Measurements from ENCODE around the gene FPR3. TPM values are rescaled to one million over a fixed set of nuclear protein-coding genes. Genes with fewer than 3 reads are reported as not detected.

Gene FPR3
- total and polyA plus RNA-seq, 9 of the 15 experiments (the other 6 are each of a cell fraction or from before 2014, with no cell fraction given), result 0.08 to 0.51 (median 0.22) TPM; not detected in 1

DNA sequence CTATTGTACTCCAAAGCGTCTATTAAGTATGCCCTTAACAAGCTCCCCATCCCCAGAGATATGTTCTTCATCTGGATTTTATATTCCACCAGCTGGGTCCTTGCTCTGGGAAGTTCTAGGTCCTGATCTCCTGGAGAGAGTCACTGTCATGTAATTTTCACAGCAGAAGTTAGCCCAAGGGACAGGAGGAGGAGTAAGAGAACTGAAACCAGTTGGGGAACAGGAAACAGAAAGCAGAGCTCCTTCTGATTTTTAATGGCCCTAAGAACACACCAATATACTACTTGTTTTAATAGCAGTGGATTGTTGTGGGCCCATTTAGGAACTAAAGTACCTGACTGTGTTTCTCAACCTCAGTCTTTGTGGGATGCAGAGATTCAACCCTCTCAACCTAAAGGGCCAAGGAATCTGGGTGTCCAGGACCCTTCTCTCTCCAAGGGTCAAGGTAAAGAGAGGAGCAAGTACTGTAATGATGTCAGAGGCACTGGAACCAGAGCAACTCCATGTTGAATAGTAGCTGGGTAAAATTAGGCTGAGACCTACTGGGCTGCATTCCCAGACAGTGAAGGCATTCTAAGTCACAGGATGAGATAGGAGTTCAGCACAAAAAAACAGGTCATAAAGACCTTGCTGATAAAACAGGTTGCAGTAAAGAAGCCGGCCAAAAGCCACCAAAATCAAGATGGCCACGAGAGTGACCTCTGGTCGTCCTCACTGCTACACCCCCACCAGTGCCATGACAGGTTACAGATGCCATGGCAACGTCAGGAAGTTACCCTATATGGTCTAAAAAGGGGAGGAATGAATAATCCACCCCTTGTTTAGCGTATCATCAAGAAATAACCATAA is 8.1 kb upstream of the FPR3 start (continued):
- TF ChIP-seq GTF2E2 (tag; IDR thresholded peaks at IDR 0.05) (peak; percentile 84; the same call in 1 of the 2 replicates), ZNF408 (CRISPR knock-in tag; IDR thresholded peaks at IDR 0.05; ENCODE audit: low read depth) (no peak), LARP7 (IDR thresholded peaks at IDR 0.05) (no peak), PPARD (CRISPR knock-in tag; IDR thresholded peaks at IDR 0.05) (peak; percentile 73), ZNF23 (CRISPR knock-in tag; IDR thresholded peaks at IDR 0.05) (peak; percentile 68; the same call in 1 of the 2 replicates), ZKSCAN3 (CRISPR knock-in tag; IDR thresholded peaks at IDR 0.05) (peak; percentile 67; the same call in 1 of the 2 replicates), SETDB1 (IDR thresholded peaks at IDR 0.05; ENCODE audit: low read length) (no peak), NR2C2 (CRISPR knock-in tag; IDR thresholded peaks at IDR 0.05) (no peak), NR2C2 (tag; IDR thresholded peaks at IDR 0.05) (peak; percentile 87), PYGO2 (tag; IDR thresholded peaks at IDR 0.05) (peak; percentile 98), MYC (IDR thresholded peaks at IDR 0.05; ENCODE audit: low read depth, low read length) (no peak), MYC (CRISPR knock-in tag; IDR thresholded peaks at IDR 0.05; ENCODE audit: borderline replicate concordance, low read depth) (peak; percentile 97), ETV1 (tag; conservative IDR thresholded peaks at IDR 0.05; ENCODE audit: low read depth) (peak; percentile 80), ELF1 (tag; IDR thresholded peaks at IDR 0.05) (no peak), HMG20B (CRISPR knock-in tag; IDR thresholded peaks at IDR 0.05) (peak; percentile 73; the same call in 1 of the 2 replicates), YBX1 (IDR thresholded peaks at IDR 0.05) (no peak), NCOR1 (IDR thresholded peaks at IDR 0.05) (no peak), TBL1XR1 (IDR thresholded peaks at IDR 0.05; ENCODE audit: low read length in 2 of 2) (no peak), SLC30A9 (CRISPR knock-in tag; IDR thresholded peaks at IDR 0.05) (no peak), ZNF197 (CRISPR knock-in tag; IDR thresholded peaks at IDR 0.05; ENCODE audit: low read depth) (peak; percentile 98), ZNF12 (CRISPR knock-in tag; IDR thresholded peaks at IDR 0.05) (no peak)
- TF ChIP-seq, protein P1, sequence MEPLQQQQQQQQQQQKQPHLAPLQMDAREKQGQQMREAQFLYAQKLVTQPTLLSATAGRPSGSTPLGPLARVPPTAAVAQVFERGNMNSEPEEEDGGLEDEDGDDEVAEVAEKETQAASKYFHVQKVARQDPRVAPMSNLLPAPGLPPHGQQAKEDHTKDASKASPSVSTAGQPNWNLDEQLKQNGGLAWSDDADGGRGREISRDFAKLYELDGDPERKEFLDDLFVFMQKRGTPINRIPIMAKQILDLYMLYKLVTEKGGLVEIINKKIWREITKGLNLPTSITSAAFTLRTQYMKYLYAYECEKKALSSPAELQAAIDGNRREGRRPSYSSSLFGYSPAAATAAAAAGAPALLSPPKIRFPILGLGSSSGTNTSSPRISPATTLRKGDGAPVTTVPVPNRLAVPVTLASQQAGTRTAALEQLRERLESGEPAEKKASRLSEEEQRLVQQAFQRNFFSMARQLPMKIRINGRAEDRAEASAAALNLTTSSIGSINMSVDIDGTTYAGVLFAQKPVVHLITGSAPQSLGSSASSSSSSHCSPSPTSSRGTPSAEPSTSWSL (CRISPR knock-in tag; IDR thresholded peaks at IDR 0.05; ENCODE audit: borderline replicate concordance), result peak; percentile 96
- TF ChIP-seq, protein P2, sequence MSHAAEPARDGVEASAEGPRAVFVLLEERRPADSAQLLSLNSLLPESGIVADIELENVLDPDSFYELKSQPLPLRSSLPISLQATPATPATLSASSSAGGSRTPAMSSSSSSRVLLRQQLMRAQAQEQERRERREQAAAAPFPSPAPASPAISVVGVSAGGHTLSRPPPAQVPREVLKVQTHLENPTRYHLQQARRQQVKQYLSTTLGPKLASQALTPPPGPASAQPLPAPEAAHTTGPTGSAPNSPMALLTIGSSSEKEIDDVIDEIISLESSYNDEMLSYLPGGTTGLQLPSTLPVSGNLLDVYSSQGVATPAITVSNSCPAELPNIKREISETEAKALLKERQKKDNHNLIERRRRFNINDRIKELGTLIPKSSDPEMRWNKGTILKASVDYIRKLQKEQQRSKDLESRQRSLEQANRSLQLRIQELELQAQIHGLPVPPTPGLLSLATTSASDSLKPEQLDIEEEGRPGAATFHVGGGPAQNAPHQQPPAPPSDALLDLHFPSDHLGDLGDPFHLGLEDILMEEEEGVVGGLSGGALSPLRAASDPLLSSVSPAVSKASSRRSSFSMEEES (CRISPR knock-in tag; IDR thresholded peaks at IDR 0.05), result peak; percentile 52; the same call in 1 of the 2 replicates
- TF ChIP-seq, protein P3, sequence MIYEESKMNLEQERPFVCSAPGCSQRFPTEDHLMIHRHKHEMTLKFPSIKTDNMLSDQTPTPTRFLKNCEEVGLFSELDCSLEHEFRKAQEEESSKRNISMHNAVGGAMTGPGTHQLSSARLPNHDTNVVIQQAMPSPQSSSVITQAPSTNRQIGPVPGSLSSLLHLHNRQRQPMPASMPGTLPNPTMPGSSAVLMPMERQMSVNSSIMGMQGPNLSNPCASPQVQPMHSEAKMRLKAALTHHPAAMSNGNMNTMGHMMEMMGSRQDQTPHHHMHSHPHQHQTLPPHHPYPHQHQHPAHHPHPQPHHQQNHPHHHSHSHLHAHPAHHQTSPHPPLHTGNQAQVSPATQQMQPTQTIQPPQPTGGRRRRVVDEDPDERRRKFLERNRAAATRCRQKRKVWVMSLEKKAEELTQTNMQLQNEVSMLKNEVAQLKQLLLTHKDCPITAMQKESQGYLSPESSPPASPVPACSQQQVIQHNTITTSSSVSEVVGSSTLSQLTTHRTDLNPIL (CRISPR knock-in tag; IDR thresholded peaks at IDR 0.05), result peak; percentile 91
- TF ChIP-seq, protein P4, sequence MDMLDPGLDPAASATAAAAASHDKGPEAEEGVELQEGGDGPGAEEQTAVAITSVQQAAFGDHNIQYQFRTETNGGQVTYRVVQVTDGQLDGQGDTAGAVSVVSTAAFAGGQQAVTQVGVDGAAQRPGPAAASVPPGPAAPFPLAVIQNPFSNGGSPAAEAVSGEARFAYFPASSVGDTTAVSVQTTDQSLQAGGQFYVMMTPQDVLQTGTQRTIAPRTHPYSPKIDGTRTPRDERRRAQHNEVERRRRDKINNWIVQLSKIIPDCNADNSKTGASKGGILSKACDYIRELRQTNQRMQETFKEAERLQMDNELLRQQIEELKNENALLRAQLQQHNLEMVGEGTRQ (CRISPR knock-in tag; IDR thresholded peaks at IDR 0.05), result no peak
